ENCODE measurements around the gene PTGER1.

The PTGER1 gene

GRCh38 chr19:14441041-14441938 lies 33.9 kb downstream of the PTGER1 start:
- DNase-seq, result no peak

- DNase-seq, result peak; percentile 79
Measured at GRCh38 chr19:14440049-14440448, 35.1 kb downstream of the PTGER1 start.

DNA sequence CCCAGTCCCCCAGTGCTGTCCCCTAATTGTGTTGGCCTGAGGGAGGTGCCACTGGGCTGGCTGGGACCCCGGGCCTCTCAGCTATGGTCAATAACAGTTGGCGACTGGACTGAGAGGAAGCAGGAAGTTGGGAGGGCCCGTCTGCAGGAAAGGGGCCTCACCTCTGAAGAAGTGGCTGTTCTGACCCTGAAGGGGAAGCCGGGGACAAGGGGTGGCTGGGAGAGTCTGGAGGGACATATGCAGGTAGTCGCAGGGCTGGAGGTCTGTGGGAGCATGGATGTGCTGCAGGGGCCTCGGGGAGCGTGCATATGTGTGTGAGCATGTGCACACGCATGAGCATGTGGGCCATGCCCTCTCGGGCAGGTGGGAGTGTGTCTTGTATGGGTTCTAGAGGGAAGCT lies 36.1 kb downstream of the PTGER1 start:
- DNase-seq, result no peak

DNA sequence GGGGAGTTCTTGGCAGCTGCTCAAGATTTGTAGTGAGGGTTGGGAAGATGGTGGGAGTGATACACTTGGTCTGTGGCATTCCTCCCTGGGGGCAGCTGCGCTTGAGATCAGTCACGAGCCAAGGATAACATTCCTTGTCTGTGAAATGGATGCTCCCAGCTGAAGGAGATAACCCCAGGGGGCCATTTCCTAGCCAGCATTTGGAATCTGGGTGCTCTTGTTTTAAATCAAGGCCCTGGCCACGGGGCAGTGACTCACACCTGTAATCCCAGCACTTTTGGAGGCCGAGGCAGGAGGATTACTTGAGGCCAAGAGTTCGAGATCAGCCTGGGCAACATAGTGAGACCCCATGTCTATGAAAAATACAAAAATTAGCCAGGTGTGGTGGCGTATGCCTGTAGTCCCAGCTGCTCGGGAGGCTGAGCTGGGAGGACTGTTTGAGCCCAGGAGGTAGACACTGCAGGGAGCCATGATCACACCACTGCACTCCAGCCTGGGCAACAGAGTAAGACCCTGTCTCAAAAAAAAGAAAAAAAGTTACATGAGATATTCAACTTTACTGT lies 37.5 kb downstream of the PTGER1 start:
- DNase-seq, result no peak

- DNase-seq, result no peak
Measured at GRCh38 chr19:14435320-14436050, 39.7 kb downstream of the PTGER1 start.

DNA sequence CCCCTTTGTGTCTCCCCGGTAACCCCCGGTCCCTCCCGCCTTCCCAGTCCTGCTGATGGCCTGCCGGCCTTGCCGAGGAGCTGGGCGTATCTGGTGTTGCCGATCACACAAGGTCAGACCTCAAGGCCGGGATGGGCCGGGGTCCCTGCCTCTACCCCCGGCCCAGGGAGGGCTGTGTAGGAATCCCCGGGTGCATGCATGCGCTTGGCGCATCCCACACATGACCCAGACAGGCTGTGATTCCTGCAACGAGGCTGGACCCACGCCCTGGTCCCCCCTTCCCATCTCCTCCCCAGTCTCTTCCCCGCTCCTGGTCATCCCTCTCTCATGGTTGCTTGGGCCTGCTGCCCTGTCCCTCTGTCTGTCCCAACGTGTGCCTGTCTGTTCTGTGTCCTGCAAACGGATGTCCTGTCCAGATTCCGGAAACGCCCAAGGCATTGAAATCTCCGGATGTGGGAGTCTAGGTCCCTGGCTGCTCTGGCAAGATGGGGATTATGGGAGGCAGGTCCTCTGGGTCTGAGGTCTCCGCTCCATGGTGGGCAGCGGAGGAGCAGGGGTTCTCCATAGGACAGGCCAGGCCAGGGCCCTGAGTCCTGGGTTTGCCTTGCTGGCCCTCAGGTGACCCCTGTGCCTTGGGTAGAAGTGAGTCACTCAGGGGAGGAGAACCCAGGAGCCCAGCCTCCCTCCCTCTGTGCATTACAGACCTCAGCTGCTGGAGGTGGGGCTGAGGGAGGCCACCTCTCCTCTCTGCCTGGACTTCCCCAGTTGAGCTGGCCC lies 40.4 kb downstream of the PTGER1 start:
- DNase-seq, result peak; percentile 48

GRCh38 chr19:14433554-14434501 lies 41.3 kb downstream of the PTGER1 start:
- DNase-seq, result peak; percentile 61

GRCh38 chr19:14432791-14433553 lies 42.2 kb downstream of the PTGER1 start, which contains the start of gene PKN1:
Gene PKN1 (plus strand): TSS chr19:14433306. CDS start chr19:14433522, 216 bp downstream.
- peak; percentile 58 for DNase-seq

- DNase-seq, result no peak
Measured at GRCh38 chr19:14430712-14431111, 44.4 kb downstream of the PTGER1 start.

DNA sequence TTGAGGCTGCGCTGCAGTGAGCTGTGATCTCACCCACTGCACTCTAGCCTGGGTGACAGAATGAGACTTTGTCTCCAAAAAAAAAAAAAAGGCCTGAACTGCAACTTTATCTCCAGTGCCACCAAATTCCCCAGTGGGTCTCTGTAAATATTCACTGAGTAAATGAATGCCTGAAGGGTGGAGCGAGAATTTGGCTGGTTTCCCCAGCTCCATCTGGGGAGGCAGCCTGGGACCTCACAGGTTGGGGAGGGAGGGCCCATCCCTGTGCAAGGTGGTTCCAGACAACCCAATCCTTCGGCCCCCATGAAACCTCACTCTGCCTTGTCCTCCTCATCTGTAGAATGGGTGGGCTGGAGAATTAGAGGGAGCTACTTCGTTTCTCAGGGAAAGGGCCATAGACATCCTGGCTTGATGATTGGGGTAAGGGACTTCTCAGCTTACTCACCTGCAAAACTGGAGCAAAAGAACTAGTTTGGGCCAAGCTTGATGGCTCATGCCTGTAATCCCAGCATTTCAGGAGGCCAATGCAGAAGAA lies 46.2 kb downstream of the PTGER1 start:
- DNase-seq, result no peak

DNA sequence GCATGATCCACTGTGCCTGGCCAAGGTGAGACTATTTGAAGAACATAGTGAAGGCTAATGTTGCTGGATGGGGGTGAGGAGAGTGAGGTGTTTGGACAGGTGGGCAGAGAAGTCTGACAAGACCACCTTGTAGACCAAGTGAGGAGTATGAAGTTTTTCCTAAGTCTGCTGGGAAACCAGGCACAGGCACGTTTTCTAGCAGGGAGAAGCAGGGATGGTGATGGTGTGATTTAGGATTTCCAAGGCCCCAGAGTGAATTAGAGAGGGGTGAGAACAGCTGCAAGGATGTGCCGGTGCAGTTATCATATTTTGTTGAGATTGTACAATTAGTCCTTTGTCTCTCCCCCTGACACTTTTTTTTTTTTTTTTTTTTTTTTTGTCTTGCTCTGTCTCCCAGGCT lies 47.7 kb downstream of the PTGER1 start:
- DNase-seq, result no peak

GRCh38 chr19:14425696-14426138 lies 49.4 kb downstream of the PTGER1 start:
- no peak for DNase-seq

Data from CD4-positive, alpha-beta T cell treated with Interleukin-12 subunit alpha and Interleukin-12 subunit beta, for 1 hour (primary cell).